Panc1 (cell line): Measurements from ENCODE around the gene MTA3. TPM values are rescaled to one million over a fixed set of nuclear protein-coding genes. Genes with fewer than 3 reads are reported as not detected.

Source experiments
- ATAC-seq: fragments of 200-7000 bp; cut with Tn5 transposase; 2 replicates; pipeline ENCODE4 v1.9.1; 2020; ENCODE audit warnings: mild to moderate bottlenecking, moderate library complexity
- BruUV-seq: library from RNA; stranded (reverse); fragments of 400-500 nt; replicated peaks from 2 replicates; lab custom pipeline; 2021; lab: Mats Ljungman, UMichigan
- CTCF ChIA-PET: fragments of 300-600 bp; sonication (Branson Sonifier 250); formaldehyde crosslinking; loops from one replicate; lab custom pipeline; 2022; ENCODE audit warnings: antibody characterized with exemption; lab: Charles Lee
- POLR2A ChIA-PET: fragments of 300-600 bp; sonication (Branson Sonifier 250); formaldehyde crosslinking; loops from one replicate; lab custom pipeline; 2022; ENCODE audit warnings: antibody characterized with exemption; lab: Charles Lee
- DNase-seq: peaks from one replicate; pipeline ENCODE4 v3.0.0-alpha.2; 2010; ENCODE audit warnings: low read depth, low spot score
- H3K27ac ChIP-seq: 2 replicates; pipeline ENCODE4 v1.5.1; 2011; ENCODE audit warnings: mild to moderate bottlenecking, low read length, inconsistent platforms
- H3K27me3 ChIP-seq: fragments of 200-500 bp; sonication (Bioruptor generic); 2 replicates; pipeline ENCODE4 v1.6.0; 2014; ENCODE audit warnings: low read length, inconsistent platforms; ENCODE audit not compliant: control insufficient read depth, insufficient read depth
- H3K36me3 ChIP-seq: fragments of 200-500 bp; sonication (Bioruptor generic); 2 replicates; pipeline ENCODE4 v1.5.1; 2014; ENCODE audit warnings: inconsistent platforms, mild to moderate bottlenecking, low read length, moderate library complexity; ENCODE audit not compliant: control insufficient read depth, insufficient read depth
- H3K4me1 ChIP-seq: 2 replicates; pipeline ENCODE4 v1.5.1; 2011; ENCODE audit warnings: inconsistent platforms, mild to moderate bottlenecking, low read length, moderate library complexity; ENCODE audit not compliant: control insufficient read depth, insufficient read depth
- H3K4me3 ChIP-seq, 2 experiments: 2 replicates each; pipeline ENCODE4 v1.5.1; 2011 to 2012; ENCODE audit warnings: low read depth in 2 of 2, low read length in 2 of 2, mild to moderate bottlenecking in 2 of 2, inconsistent platforms in 1 of 2, moderate library complexity in 1 of 2
- H3K9me3 ChIP-seq: fragments of 200-500 bp; sonication (Bioruptor generic); 2 replicates; pipeline ENCODE4 v1.5.1; 2014; ENCODE audit warnings: low read depth, mild to moderate bottlenecking, inconsistent platforms, low read length, moderate library complexity; ENCODE audit not compliant: control insufficient read depth, insufficient read depth
- CTCF ChIP-seq: fragments of 450-650 bp; IDR thresholded peaks from 2 replicates; pipeline ENCODE4 v1.5.1; 2017; ENCODE audit warnings: mild to moderate bottlenecking
- POLR2AphosphoS5 ChIP-seq: IDR thresholded peaks from 2 replicates; pipeline ENCODE4 v1.6.1; 2012; ENCODE audit warnings: mild to moderate bottlenecking, low read depth, low read length, moderate library complexity
- REST ChIP-seq, 2 experiments: IDR thresholded peaks; 2 replicates each; pipeline ENCODE4 v1.6.1; 2011 to 2012; ENCODE audit warnings: low read depth in 2 of 2, control low read depth in 1 of 2, low read length in 1 of 2, mild to moderate bottlenecking in 1 of 2, moderate library complexity in 1 of 2; ENCODE audit not compliant: insufficient read depth in 1 of 2
- SIN3A ChIP-seq: IDR thresholded peaks from 2 replicates; pipeline ENCODE4 v1.6.1; 2012; ENCODE audit warnings: low read depth, mild to moderate bottlenecking, low read length, moderate library complexity, borderline replicate concordance; ENCODE audit not compliant: insufficient read depth
- TCF7L2 ChIP-seq: IDR thresholded peaks from 2 replicates; pipeline ENCODE4 v1.6.1; 2011; ENCODE audit warnings: mild to moderate bottlenecking, low read depth, low read length, inconsistent platforms
- in situ Hi-C: cut with HindIII; loops from 2 replicates; pipeline ENCODE4 v1.10.0; 2016; ENCODE audit warnings: low sequenced_read_pairs, low pct_unique_long_range_greater_than_20kb
- intact Hi-C: fragments of 100-400 bp; cut with micrococcal nuclease; formaldehyde crosslinking; loops from one replicate; pipeline ENCODE4 v1.10.0; 2022; ENCODE audit not compliant: unreplicated experiment
- total RNA-seq: library from RNA; stranded (reverse); gene quantifications from one replicate; pipeline ENCODE4 v1.2.1, GENCODE V29; 2021; ENCODE audit not compliant: unreplicated experiment

Gene MTA3
- total RNA-seq, 1 experiment from 2014 or later = 65.6 TPM

GRCh38 chr2:42663106-42663780 is 94.8 kb downstream of the MTA3 start:
- Histone ChIP-seq H3K27me3 (no peaks in the 10 kb centered on the region), H3K4me3 (no peak overlapping the region), H3K4me1 (no peaks in the 10 kb centered on the region), H3K9me3 (no peaks in the 10 kb centered on the region), H3K27ac (no peak overlapping the region), H3K36me3 (no peaks in the 10 kb centered on the region)
- POLR2A ChIA-PET = interaction anchor here (0.6 to 0.7 kb wide), 2 partner anchors 18 to 170 kb away, joined by 6 to 8 read pairs; partner anchors contain the start of gene KCNG3
- intact Hi-C loops (loop anchor here (2.0 to 10.0 kb wide), 3 partner anchors 151 to 278 kb away; no protein-coding TSS in a partner anchor), in situ Hi-C loops (no loop called here)
- CTCF ChIA-PET = interaction anchor here (0.5 to 1.1 kb wide), 5 partner anchors 55 to 492 kb away, joined by 3 to 5 read pairs (median 3); no protein-coding TSS in a partner anchor
- peak; percentile 96 for ATAC-seq
- TF ChIP-seq CTCF (peak; percentile 99), SIN3A (no peak)
- peak; percentile 73 for DNase-seq
- BruUV-seq = no TSS peak

GRCh38 chr2:42663828-42664227 is 95.4 kb downstream of the MTA3 start:
- BruUV-seq = no TSS peak
- in situ Hi-C loops = no loop called here

More at GRCh38 chr2:42663828-42664227, 95.4 kb downstream of the MTA3 start:
- ChIA-PET CTCF (interaction anchor here (0.5 to 1.1 kb wide), 2 partner anchors 54 to 168 kb away, joined by 3 read pairs; no protein-coding TSS in a partner anchor), POLR2A (no interaction called here)
- Histone ChIP-seq H3K27me3 (no peaks in the 10 kb centered on the region), H3K9me3 (no peaks in the 10 kb centered on the region), H3K27ac (no peak overlapping the region), H3K36me3 (no peaks in the 10 kb centered on the region), H3K4me1 (no peaks in the 10 kb centered on the region), H3K4me3 (no peak overlapping the region)
- DNase-seq (no peak), ATAC-seq (no peak)
- TF ChIP-seq CTCF = no peak
- TF ChIP-seq POLR2AphosphoS5 = no peak
- no peak for TF ChIP-seq TCF7L2
- TF ChIP-seq REST (IDR thresholded peaks at IDR 0.05; ENCODE audit: insufficient read depth in 1 of 2, low read depth in 2 of 2, low read length in 1 of 2) = no peak
- TF ChIP-seq SIN3A = no peak
- intact Hi-C loops = loop anchor here (2.0 to 10.0 kb wide), 3 partner anchors 152 to 279 kb away; no protein-coding TSS in a partner anchor
